IMR-90 (cell line): ENCODE results near the gene MFSD2A. TPM values are rescaled to one million over a fixed set of nuclear protein-coding genes. Genes with fewer than 3 reads are reported as not detected.

Source experiments
- ATAC-seq: fragments of 200-7000 bp; cut with Tn5 transposase; 2 replicates; pipeline ENCODE4 v1.9.1; 2020; ENCODE audit warnings: low read depth, mild to moderate bottlenecking, moderate library complexity
- BruUV-seq: library from RNA; stranded (reverse); fragments of 400-500 nt; replicated peaks from 2 replicates; lab custom pipeline; 2021; lab: Mats Ljungman, UMichigan
- CTCF ChIA-PET: fragments of 300-600 bp; formaldehyde crosslinking; extraction: SDS; loops from one replicate; lab custom pipeline; 2021; ENCODE audit warnings: antibody characterized with exemption; lab: Yijun Ruan, JAX
- POLR2A ChIA-PET: fragments of 300-600 bp; sonication (Branson Sonifier 250); formaldehyde crosslinking; loops from one replicate; lab custom pipeline; 2022; ENCODE audit warnings: antibody characterized with exemption; ENCODE audit not compliant: unreplicated experiment; lab: Charles Lee
- DNase-seq: peaks from one replicate; pipeline ENCODE4 v3.0.0; 2013
- H2AFZ ChIP-seq: replicated peaks from 2 replicates; pipeline ENCODE3; 2013; ENCODE audit warnings: low read length, mild to moderate bottlenecking; ENCODE audit not compliant: poor library complexity
- H2AK5ac ChIP-seq: 2 replicates; pipeline ENCODE4 v1.6.1; 2013; ENCODE audit warnings: low read depth, low read length, inconsistent platforms
- H2AK9ac ChIP-seq: replicated peaks from 2 replicates; pipeline ENCODE3; 2013; ENCODE audit warnings: mild to moderate bottlenecking, low read depth, low read length, moderate library complexity; ENCODE audit not compliant: poor library complexity
- H2BK120ac ChIP-seq: 2 replicates; pipeline ENCODE4 v1.6.1; 2013; ENCODE audit warnings: low read depth, low read length, inconsistent platforms
- H2BK15ac ChIP-seq: 3 replicates; pipeline ENCODE4 v1.6.1; 2013; ENCODE audit warnings: low read depth, low read length, inconsistent platforms
- H2BK20ac ChIP-seq: 2 replicates; pipeline ENCODE4 v1.6.1; 2013; ENCODE audit warnings: low read depth, mild to moderate bottlenecking, inconsistent platforms, low read length, moderate library complexity
- H2BK5ac ChIP-seq: 2 replicates; pipeline ENCODE4 v1.6.1; 2013; ENCODE audit warnings: mild to moderate bottlenecking, low read depth, low read length, inconsistent platforms; ENCODE audit not compliant: poor library complexity, severe bottlenecking
- H3K14ac ChIP-seq: replicated peaks from 2 replicates; pipeline ENCODE4 v1.6.1; 2013; ENCODE audit warnings: low read depth, low read length, inconsistent platforms
- H3K18ac ChIP-seq: 2 replicates; pipeline ENCODE4 v1.6.1; 2013; ENCODE audit warnings: low read depth, low read length, control low read depth
- H3K23ac ChIP-seq: 2 replicates; pipeline ENCODE4 v1.6.1; 2013; ENCODE audit warnings: low read depth, low read length, inconsistent platforms
- H3K27ac ChIP-seq: 2 replicates; pipeline ENCODE4 v1.5.1; 2013; ENCODE audit warnings: mild to moderate bottlenecking, control low read depth, low read length; ENCODE audit not compliant: insufficient read depth
- H3K27me3 ChIP-seq: 2 replicates; pipeline ENCODE4 v1.6.1; 2013; ENCODE audit warnings: low read length; ENCODE audit not compliant: control insufficient read depth, insufficient read depth
- H3K36me3 ChIP-seq: 2 replicates; pipeline ENCODE4 v1.6.1; 2013; ENCODE audit warnings: low read length, mixed read lengths; ENCODE audit not compliant: control insufficient read depth, insufficient read depth
- H3K4ac ChIP-seq: 2 replicates; pipeline ENCODE4 v1.6.1; 2013; ENCODE audit warnings: low read depth, low read length, inconsistent platforms
- H3K4me1 ChIP-seq: 2 replicates; pipeline ENCODE4 v1.6.1; 2013; ENCODE audit warnings: low read length, mixed read lengths; ENCODE audit not compliant: control insufficient read depth, insufficient read depth
- H3K4me2 ChIP-seq: 2 replicates; pipeline ENCODE4 v1.6.1; 2013; ENCODE audit warnings: low read depth, mild to moderate bottlenecking, control low read depth, low read length, moderate library complexity
- H3K4me3 ChIP-seq: 2 replicates; pipeline ENCODE4 v1.5.1; 2013; ENCODE audit warnings: low read depth, mild to moderate bottlenecking, control low read depth, low read length, moderate library complexity; ENCODE audit not compliant: insufficient read depth
- H3K56ac ChIP-seq: 2 replicates; pipeline ENCODE4 v1.6.1; 2013; ENCODE audit warnings: low read length, inconsistent platforms; ENCODE audit not compliant: insufficient read depth; ENCODE audit errors: extremely low read depth
- H3K79me1 ChIP-seq, 2 experiments: 2 replicates each; pipeline ENCODE4 v1.6.1; 2013; ENCODE audit warnings: low read length in 2 of 2, inconsistent platforms in 1 of 2, low read depth in 1 of 2
- H3K9ac ChIP-seq: 2 replicates; pipeline ENCODE4 v1.6.1; 2013; ENCODE audit warnings: low read depth, low read length, control low read depth
- H3K9me1 ChIP-seq: 2 replicates; pipeline ENCODE4 v1.6.1; 2013; ENCODE audit warnings: low read length, inconsistent platforms; ENCODE audit not compliant: insufficient read depth
- H3K9me3 ChIP-seq: 2 replicates; pipeline ENCODE4 v1.6.1; 2013; ENCODE audit warnings: low read length; ENCODE audit not compliant: control insufficient read depth, insufficient read depth
- H4K20me1 ChIP-seq: 2 replicates; pipeline ENCODE4 v1.6.1; 2013; ENCODE audit warnings: low read length, inconsistent platforms; ENCODE audit not compliant: insufficient read depth
- H4K5ac ChIP-seq: 2 replicates; pipeline ENCODE4 v1.6.1; 2013; ENCODE audit warnings: mild to moderate bottlenecking, low read depth, low read length, control low read depth
- H4K8ac ChIP-seq, 2 experiments: 2 replicates each; pipeline ENCODE4 v1.6.1; 2013; ENCODE audit warnings: low read depth in 2 of 2, low read length in 2 of 2, control low read depth in 1 of 2, inconsistent platforms in 1 of 2
- H4K91ac ChIP-seq: 2 replicates; pipeline ENCODE4 v1.6.1; 2013; ENCODE audit warnings: low read depth, low read length, inconsistent platforms; ENCODE audit not compliant: insufficient read depth
- BHLHE40 ChIP-seq: fragments of 150-350 bp; IDR thresholded peaks from 2 replicates; pipeline ENCODE4 v1.6.1; 2016; ENCODE audit warnings: mild to moderate bottlenecking, low read depth, low read length
- CEBPB ChIP-seq: IDR thresholded peaks from 2 replicates; pipeline ENCODE4 v1.6.1; 2012; ENCODE audit warnings: low read depth, low read length, improper control_type of control experiment
- CHD1 ChIP-seq: IDR thresholded peaks from 2 replicates; pipeline ENCODE4 v1.6.1; 2012; ENCODE audit warnings: low read depth, low read length, improper control_type of control experiment
- ELK1 ChIP-seq: fragments of 150-350 bp; IDR thresholded peaks from 2 replicates; pipeline ENCODE4 v1.6.1; 2016; ENCODE audit warnings: low read depth, mild to moderate bottlenecking, low read length, moderate library complexity, borderline replicate concordance
- POLR2A ChIP-seq: IDR thresholded peaks from 2 replicates; pipeline ENCODE4 v1.6.1; 2012; ENCODE audit warnings: mild to moderate bottlenecking, low read depth, low read length
- WGBS, 2 experiments: methylation state at CpG; one replicate each; pipeline versions ENCODE4 v1.1.5 to v1.1.7; 2013; ENCODE audit warnings: missing lambda C conversion rate in 2 of 2; ENCODE audit not compliant: insufficient read length in 1 of 2; ENCODE audit errors: extremely low coverage in 2 of 2; 5-methylcytosine and 5-hydroxymethylcytosine counted together
- dilution Hi-C: fragments of 300-500 bp; cut with HindIII; formaldehyde crosslinking; loops from one replicate; pipeline ENCODE4 v1.14.3; 2018; ENCODE audit warnings: low sequenced_read_pairs; ENCODE audit not compliant: unreplicated experiment
- in situ Hi-C: fragments of 300-500 bp; cut with MboI; formaldehyde crosslinking; loops from 3 replicates; pipeline ENCODE4 v1.14.3; 2019; ENCODE audit warnings: low sequenced_read_pairs, inconsistent platforms, mixed read lengths
- intact Hi-C: fragments of 100-400 bp; cut with micrococcal nuclease; formaldehyde crosslinking; loops from 2 replicates; pipeline ENCODE4 v1.10.0; 2022
- polyA plus RNA-seq, 3 experiments: library from polyadenylated mRNA; depleted of rRNA; stranded (reverse); fragments of >200 nt; gene quantifications; 2 replicates each; pipeline ENCODE4 v1.2.3, GENCODE V29; 2012; ENCODE audit warnings: low replicate concordance in 1 of 3
- total RNA-seq: library from RNA; depleted of rRNA; stranded (reverse); fragments of >200 nt; gene quantifications from 2 replicates; pipeline ENCODE4 v1.2.3, GENCODE V29; 2012

MFSD2A gene
- total and polyA plus RNA-seq, 2 of the 4 experiments (the other 2 are of a cell fraction), result 5.7 to 7.3 TPM

- H3K27ac ChIP-seq, result no peak overlapping the region
- no TSS peak for BruUV-seq
These were observed 3.0 kb upstream of the MFSD2A start for GRCh38 chr1:39951926-39952325.

More at GRCh38 chr1:39951926-39952325, 3.0 kb upstream of the MFSD2A start:
- intact Hi-C loops (no loop called here), dilution Hi-C loops (no loop called here), in situ Hi-C loops (no loop called here)
- Histone ChIP-seq H2BK120ac (no peak overlapping the region), H3K4me2 (no peak overlapping the region), H2BK20ac (no peak overlapping the region), H2BK15ac (no peak overlapping the region), H3K4me1 (peaks cover 9% of the 10 kb centered on the region), H3K9me3 (no peaks in the 10 kb centered on the region; the same call in 1 of the 2 replicates), H3K27me3 (peaks cover 7% of the 10 kb centered on the region), H4K8ac (no peak overlapping the region), H2AK5ac (no peak overlapping the region), H2AK9ac (no peak overlapping the region), H3K23ac (no peak overlapping the region), H4K91ac (no peak overlapping the region), H3K9ac (no peak overlapping the region), H3K4me3 (no peak overlapping the region), H3K4ac (no peak overlapping the region), H3K18ac (no peak overlapping the region), H3K56ac (no peak overlapping the region), H3K36me3 (no peaks in the 10 kb centered on the region), H3K14ac (no peak overlapping the region), H4K5ac (no peak overlapping the region), H3K79me1 (peaks cover 0 to 14% of the 10 kb centered on the region in 2 experiments; a peak in 2 of 4 replicates), H2BK5ac (no peak overlapping the region), H2AFZ (no peak overlapping the region), H3K9me1 (peaks cover 8% of the 10 kb centered on the region), H4K20me1 (no peaks in the 10 kb centered on the region; the same call in 1 of the 2 replicates)
- POLR2A ChIA-PET, result no interaction called here
- CTCF ChIA-PET, result no interaction called here
- no CpG with 5 or more reads among the region's 3 CpGs for WGBS, 2 experiments
- no peak for DNase-seq
- TF ChIP-seq ELK1, result no peak
- no peak for TF ChIP-seq CHD1
- no peak for TF ChIP-seq POLR2A
- no peak for TF ChIP-seq BHLHE40
- TF ChIP-seq CEBPB, result no peak
- no peak for ATAC-seq
